Fibroblast of pulmonary artery (primary cell): ENCODE data around the gene OR2K2.
"Not testable (repeated sequence)": the region's sequence is repeated elsewhere in the genome, so short reads cannot be mapped to it uniquely, and the experiment has no call there.

Source experiments
- DNase-seq: peaks from one replicate; pipeline ENCODE4 v3.0.0-alpha.2; 2010; ENCODE audit warnings: low read depth
- H3K4me3 ChIP-seq: replicated peaks from 2 replicates; pipeline ENCODE4 v1.5.1; 2011; ENCODE audit warnings: low read depth, mild to moderate bottlenecking, control low read depth, low read length, moderate library complexity
- CTCF ChIP-seq: IDR thresholded peaks from 2 replicates; pipeline ENCODE4 v1.5.1; 2011; ENCODE audit warnings: mild to moderate bottlenecking, control low read depth, low read length, inconsistent platforms; ENCODE audit errors: missing control alignments

OR2K2 gene

GRCh38 chr9:111356481-111357244 lies 26.6 kb upstream of the OR2K2 start:
- H3K4me3 ChIP-seq, result no peak overlapping the region
- no peak for TF ChIP-seq CTCF
- DNase-seq, result peak; percentile 88

DNA sequence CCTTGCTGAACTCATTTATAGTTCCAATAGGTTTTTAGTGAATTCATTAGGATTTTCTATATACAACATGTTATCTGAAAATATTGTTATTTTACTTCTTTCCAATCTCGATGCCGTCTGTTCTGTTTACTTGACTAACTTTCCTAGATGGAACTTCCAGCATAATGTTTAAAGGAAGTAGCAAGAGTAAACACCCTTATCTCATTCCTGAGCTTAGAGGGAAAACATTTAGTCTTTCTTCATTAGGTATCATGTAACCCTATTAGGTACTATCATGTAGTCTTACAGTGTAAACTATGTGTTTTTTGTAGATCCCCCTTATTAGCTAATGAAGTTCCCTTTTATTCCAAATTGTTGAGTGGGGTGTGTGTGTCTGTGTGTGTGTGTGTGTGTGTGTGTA lies 22.5 kb upstream of the OR2K2 start:
- no peak for DNase-seq
- no peak for TF ChIP-seq CTCF
- no peak overlapping the region for H3K4me3 ChIP-seq

- no peak for TF ChIP-seq CTCF
- no peak overlapping the region for H3K4me3 ChIP-seq
- DNase-seq, result no peak
Observed at GRCh38 chr9:111350556-111350955, 20.5 kb upstream of the OR2K2 start.

DNA sequence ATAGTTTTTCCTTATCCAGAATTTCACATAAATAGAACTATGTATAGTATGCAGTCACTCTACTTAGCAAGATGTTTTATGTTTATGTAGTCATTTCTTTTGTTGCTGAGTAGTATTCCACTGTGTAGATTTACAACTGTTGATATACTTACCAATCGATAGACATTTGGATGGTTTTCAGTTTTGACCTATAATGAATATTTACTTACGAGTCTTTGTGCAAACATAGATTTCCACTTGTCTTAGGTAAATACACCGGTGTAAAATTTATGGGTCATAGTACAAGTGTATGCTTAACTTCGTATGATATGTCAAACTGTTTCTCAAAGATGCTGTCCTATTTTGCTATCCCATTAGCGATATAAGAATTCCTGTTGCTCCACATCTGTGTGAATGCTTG lies 19.7 kb upstream of the OR2K2 start:
- H3K4me3 ChIP-seq, result no peak overlapping the region
- no peak for TF ChIP-seq CTCF
- no peak for DNase-seq

DNA sequence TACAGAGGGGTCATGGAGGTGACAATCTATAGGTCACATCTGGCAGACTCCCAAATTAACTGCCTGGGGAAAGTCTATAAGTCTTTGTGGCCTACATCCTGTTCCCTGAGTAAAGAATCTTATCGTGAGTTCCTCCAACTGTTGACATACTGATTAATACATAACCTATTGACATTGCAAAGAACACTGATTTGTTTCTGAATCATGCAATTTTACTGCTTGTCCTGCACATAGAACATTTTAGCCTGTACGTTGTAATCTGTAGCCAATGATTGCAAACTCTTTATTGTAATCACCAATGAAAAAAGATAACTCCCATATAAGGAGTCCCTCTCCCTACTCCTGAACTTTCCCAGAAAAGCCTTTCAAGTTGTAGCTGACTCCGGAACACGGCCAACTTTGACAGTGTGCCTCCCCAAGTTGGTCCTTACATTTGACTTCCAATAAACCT lies 18.8 kb upstream of the OR2K2 start:
- no peak overlapping the region for H3K4me3 ChIP-seq
- no peak for TF ChIP-seq CTCF
- peak; percentile 16 for DNase-seq

DNA sequence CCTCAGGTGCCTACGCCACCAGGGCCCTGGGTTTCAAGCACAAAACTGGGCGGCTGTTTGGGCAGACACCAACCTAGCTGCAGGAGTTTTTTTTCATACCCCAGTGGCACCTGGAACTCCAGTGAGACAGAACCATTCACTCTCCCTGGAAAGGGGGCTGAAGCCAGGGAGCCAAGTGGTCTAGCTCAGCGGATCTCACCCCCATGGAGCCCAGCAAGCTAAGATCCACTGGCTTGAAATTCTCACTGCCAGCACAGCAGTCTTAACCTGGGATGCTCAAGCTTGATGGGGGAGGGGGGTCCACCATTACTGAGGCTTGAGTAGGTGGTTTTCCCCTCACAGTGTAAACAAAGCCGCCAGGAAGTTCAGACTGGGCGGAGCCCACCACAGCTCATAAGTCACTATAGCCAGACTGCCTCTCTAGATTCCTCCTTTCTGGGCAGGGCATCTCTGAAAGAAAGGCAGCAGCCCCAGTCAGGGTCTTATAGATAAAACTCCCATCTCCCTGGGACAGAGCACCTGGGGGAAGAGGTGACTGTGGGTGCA lies 4.4 kb upstream of the OR2K2 start:
- H3K4me3 ChIP-seq, DNase-seq: not testable (repeated sequence)

DNA sequence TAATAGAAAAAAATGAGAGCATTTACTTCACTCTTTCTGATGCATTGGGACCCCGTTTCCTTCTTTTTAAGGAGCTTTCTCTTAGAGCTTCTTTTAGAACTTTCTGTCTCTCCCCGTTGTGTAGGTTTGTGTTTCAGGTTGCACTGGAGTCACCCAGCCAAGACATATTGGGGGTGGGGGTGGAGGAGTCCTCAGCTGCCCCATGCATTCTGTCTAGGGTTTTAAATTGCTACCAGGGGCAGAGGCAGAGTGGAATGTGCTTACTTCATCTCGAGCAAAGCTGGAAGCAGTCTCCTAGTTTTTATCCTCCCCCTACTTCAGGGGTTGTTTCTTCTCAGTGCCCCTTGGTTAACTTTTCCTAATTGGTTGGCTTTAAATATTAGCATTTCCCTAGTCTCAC lies 9.4 kb downstream of the OR2K2 start:
- no peak for TF ChIP-seq CTCF
- no peak for DNase-seq
- H3K4me3 ChIP-seq, result no peak overlapping the region
